GM06990 (cell line): ENCODE results near the gene NR2F6.

Experiments used
- DNase-seq: peaks from one replicate; pipeline ENCODE4 v3.0.0-alpha.2; 2011; ENCODE audit not compliant: insufficient read length; ENCODE audit errors: extremely low read depth
- H3K27me3 ChIP-seq: replicated peaks from 2 replicates; pipeline ENCODE4 v1.6.0; 2011; ENCODE audit warnings: low read length; ENCODE audit not compliant: control insufficient read depth, insufficient read depth
- H3K36me3 ChIP-seq: 2 replicates; pipeline ENCODE4 v1.5.1; 2011; ENCODE audit warnings: low read length; ENCODE audit not compliant: control insufficient read depth, insufficient read depth
- H3K4me3 ChIP-seq: replicated peaks from 2 replicates; pipeline ENCODE4 v1.5.1; 2011; ENCODE audit warnings: low read depth, mild to moderate bottlenecking, control low read depth, low read length
- CTCF ChIP-seq: IDR thresholded peaks from 2 replicates; pipeline ENCODE4 v1.5.1; 2011; ENCODE audit warnings: low read length, control low read depth, mild to moderate bottlenecking, inconsistent platforms; ENCODE audit not compliant: insufficient read depth, poor library complexity, severe bottlenecking

Gene NR2F6

GRCh38 chr19:17245535-17245984, at the start of gene NR2F6:
Gene NR2F6 (minus strand): TSS chr19:17245919. CDS start chr19:17245220, 699 bp downstream.
- Histone ChIP-seq H3K36me3 (no peaks in the 10 kb centered on the region), H3K4me3 (peak within 1 kb of the TSS; percentile 73), H3K27me3 (no peaks in the 10 kb centered on the region)
- no peak for TF ChIP-seq CTCF
- DNase-seq, result no peak

- Histone ChIP-seq H3K36me3 (no peaks in the 10 kb centered on the region), H3K27me3 (no peaks in the 10 kb centered on the region), H3K4me3 (no peak overlapping the region)
- peak; percentile 77 for DNase-seq
- no peak for TF ChIP-seq CTCF
These were observed 48.6 kb upstream of the NR2F6 start for GRCh38 chr19:17294051-17294891.

GRCh38 chr19:17293605-17294004, 47.9 kb upstream of the NR2F6 start:
- no peaks in the 10 kb centered on the region for H3K36me3 ChIP-seq
- no peak for TF ChIP-seq CTCF
- no peak overlapping the region for H3K4me3 ChIP-seq
- DNase-seq, result no peak
- no peaks in the 10 kb centered on the region for H3K27me3 ChIP-seq

GRCh38 chr19:17292301-17293074, 46.8 kb upstream of the NR2F6 start:
- Histone ChIP-seq H3K27me3 (no peaks in the 10 kb centered on the region), H3K36me3 (no peaks in the 10 kb centered on the region), H3K4me3 (peak overlapping the region; percentile 71)
- TF ChIP-seq CTCF, result peak; percentile 81
- DNase-seq, result peak; percentile 82

GRCh38 chr19:17289489-17289888, 43.8 kb upstream of the NR2F6 start:
- TF ChIP-seq CTCF, result no peak
- Histone ChIP-seq H3K36me3 (peaks cover 5% of the 10 kb centered on the region), H3K4me3 (no peak overlapping the region), H3K27me3 (no peaks in the 10 kb centered on the region)
- peak; percentile 69 for DNase-seq
